Right cardiac atrium (tissue), 5 donors: ENCODE data around the gene FAM13C. TPM values are rescaled to one million over a fixed set of nuclear protein-coding genes. Genes with fewer than 3 reads are reported as not detected.

ENCODE experiments used
- ATAC-seq, 2 donors: fragments of 200-7000 bp; cut with Tn5 transposase; one replicate each; pipeline versions ENCODE4 v1.8.0 to v1.9.1; 2020; ENCODE audit warnings: moderate library complexity in 2 of 2, mild to moderate bottlenecking in 1 of 2
- DNase-seq, 3 donors: peaks; one replicate each; pipeline ENCODE4 v3.0.0-alpha.2; 2020
- H3K27ac ChIP-seq: one replicate; pipeline ENCODE4 v1.5.1; 2013; ENCODE audit warnings: mild to moderate bottlenecking, low read length, control low read depth, moderate library complexity
- H3K27me3 ChIP-seq: one replicate; pipeline ENCODE4 v1.6.1; 2013; ENCODE audit not compliant: control insufficient read depth, insufficient read depth
- H3K4me1 ChIP-seq: one replicate; pipeline ENCODE4 v1.6.1; 2013; ENCODE audit warnings: low read length; ENCODE audit not compliant: control insufficient read depth, insufficient read depth
- H3K4me3 ChIP-seq: one replicate; pipeline ENCODE4 v1.5.1; 2013; ENCODE audit warnings: low read length, control low read depth
- H3K9me3 ChIP-seq: one replicate; pipeline ENCODE4 v1.6.1; 2013; ENCODE audit warnings: low read length; ENCODE audit not compliant: control insufficient read depth
- WGBS: extraction: QIAGEN DNeasy Blood & Tissue Kit; methylation state at CpG from one replicate; pipeline ENCODE4 v1.1.7; 2013; 5-methylcytosine and 5-hydroxymethylcytosine counted together
- intact Hi-C, 4 donors: fragments of 100-400 bp; cut with DNase I; formaldehyde crosslinking; loops; one replicate each; pipeline versions ENCODE4 v1.11.0 to v1.14.0; 2022 to 2023
- polyA plus RNA-seq: library from polyadenylated mRNA; stranded (reverse); fragments of 200-250 nt; gene quantifications from one replicate; pipeline ENCODE4 v1.2.3, GENCODE V29; 2013
- total RNA-seq, 4 donors: library from RNA; stranded (reverse); fragmentation: NEBNext Ultra II Directional; extraction: Animal tissue kit (Norgen Biotek cat#: 25700); gene quantifications; one replicate each; pipeline ENCODE4 v1.2.1, GENCODE V29; 2021
- donor health status: healthy with polysubstance abuse.
- donor health status: DM: no; HTN: yes; CAD: no.
- donor health status: DM: no; HTN: no; CAD: no.
- donor health status: DM: no; HTN: yes; CAD: no; lungs with severe emphysema.
- donor health status: DM: yes; HTN: yes; CAD: no.

The FAM13C gene
- total and polyA plus RNA-seq, 5 donors: 3.2 to 6.8 (median 5.3) TPM

DNA sequence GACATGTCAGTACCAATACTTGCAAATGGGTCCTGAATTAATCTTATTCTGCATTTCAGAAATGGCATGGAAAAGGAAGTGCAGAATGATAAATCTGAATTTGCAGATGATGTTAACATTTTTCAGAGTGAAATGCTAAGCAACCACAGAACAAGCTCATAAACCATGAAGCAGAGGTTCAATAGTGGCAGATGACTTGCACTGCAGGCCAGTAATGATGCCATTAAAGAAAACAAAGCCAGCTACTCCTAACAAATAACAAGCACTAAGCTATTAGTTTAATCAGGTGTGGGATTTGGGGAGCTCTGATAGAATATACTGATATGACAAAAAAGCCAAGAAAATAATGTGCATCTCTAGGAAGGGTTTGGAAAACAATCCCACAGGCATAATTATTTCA lies 85.4 kb downstream of the FAM13C start:
- ATAC-seq: no peak
- Histone ChIP-seq H3K4me3 (no peak overlapping the region), H3K27me3 (no peaks in the 10 kb centered on the region), H3K27ac (no peak overlapping the region), H3K4me1 (no peaks in the 10 kb centered on the region), H3K9me3 (no peaks in the 10 kb centered on the region)
- intact Hi-C loops: no loop called here
- no peak for DNase-seq

DNA sequence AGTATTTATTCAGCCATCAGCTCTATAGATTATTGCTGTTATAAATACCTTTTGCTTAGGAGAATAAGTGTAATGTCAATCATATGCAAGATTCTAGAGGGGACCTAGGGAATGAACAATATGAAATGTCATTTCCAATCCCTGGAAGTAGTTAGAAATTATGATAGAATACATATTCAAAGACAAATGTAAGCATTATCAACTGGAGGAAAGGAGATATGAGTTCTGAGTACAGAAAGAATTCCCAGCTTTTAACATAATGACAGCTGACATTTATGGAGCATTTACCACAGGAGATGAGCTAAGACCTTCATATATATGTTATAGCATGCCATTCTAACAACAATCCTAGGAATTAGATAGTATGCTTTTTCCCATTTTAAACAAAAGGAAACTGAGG lies 86.2 kb downstream of the FAM13C start:
- no peaks in the 10 kb centered on the region for H3K27me3 ChIP-seq
- H3K4me1 ChIP-seq: no peaks in the 10 kb centered on the region
- DNase-seq (no peak), ATAC-seq (no peak)
- intact Hi-C loops: no loop called here
- no peak overlapping the region for H3K27ac ChIP-seq
- H3K4me3 ChIP-seq: no peak overlapping the region
- H3K9me3 ChIP-seq: no peaks in the 10 kb centered on the region

DNA sequence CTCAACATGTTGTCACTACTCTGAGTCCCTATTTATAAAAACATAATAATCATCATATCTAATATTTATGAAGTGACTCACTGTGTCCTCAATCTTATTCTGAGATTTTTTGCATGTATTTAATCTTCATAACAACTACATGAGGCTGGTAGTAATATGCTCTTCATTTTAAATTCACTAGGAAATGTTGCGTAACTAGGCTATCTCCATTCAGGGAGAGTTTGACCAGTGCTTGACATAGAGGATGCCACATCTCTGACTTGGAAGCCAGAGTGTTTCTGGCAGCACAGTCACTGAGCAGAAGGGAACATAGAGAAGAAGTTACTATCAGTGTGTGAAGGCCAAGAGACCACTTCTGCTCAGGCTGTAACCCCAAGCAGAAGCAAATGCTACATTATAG lies 88.9 kb downstream of the FAM13C start:
- ATAC-seq (peak in 1 of 2 donors; percentile 43), DNase-seq (no peak)
- Histone ChIP-seq H3K27me3 (no peaks in the 10 kb centered on the region), H3K9me3 (no peaks in the 10 kb centered on the region), H3K27ac (no peak overlapping the region), H3K4me1 (no peaks in the 10 kb centered on the region), H3K4me3 (no peak overlapping the region)
- intact Hi-C loops: no loop called here
- 65% methylated on average over 1 of the region's 1 CpG for WGBS

DNA sequence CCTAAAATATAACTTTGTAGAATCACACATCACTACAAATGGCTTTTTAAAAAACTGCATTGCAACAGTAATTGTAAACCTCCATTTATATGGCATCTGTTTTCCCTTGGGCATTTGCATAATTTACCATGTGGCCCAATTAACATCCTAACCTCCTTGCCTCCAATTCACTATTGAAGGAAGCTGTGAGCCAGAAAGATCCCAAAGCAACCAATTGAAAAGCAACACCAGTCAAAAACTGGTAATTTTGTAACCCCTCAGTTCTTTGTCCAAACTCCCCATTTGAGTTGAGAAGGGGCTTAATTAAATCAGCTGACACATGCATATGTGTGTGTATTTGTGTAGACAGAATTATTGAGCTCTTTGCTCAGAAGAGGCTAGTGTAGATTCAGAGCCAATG lies 90.3 kb downstream of the FAM13C start:
- no peaks in the 10 kb centered on the region for H3K4me1 ChIP-seq
- ATAC-seq (no peak), DNase-seq (no peak)
- H3K4me3 ChIP-seq: no peak overlapping the region
- intact Hi-C loops: no loop called here
- H3K27ac ChIP-seq: no peak overlapping the region
- H3K9me3 ChIP-seq: no peaks in the 10 kb centered on the region
- H3K27me3 ChIP-seq: no peaks in the 10 kb centered on the region

DNA sequence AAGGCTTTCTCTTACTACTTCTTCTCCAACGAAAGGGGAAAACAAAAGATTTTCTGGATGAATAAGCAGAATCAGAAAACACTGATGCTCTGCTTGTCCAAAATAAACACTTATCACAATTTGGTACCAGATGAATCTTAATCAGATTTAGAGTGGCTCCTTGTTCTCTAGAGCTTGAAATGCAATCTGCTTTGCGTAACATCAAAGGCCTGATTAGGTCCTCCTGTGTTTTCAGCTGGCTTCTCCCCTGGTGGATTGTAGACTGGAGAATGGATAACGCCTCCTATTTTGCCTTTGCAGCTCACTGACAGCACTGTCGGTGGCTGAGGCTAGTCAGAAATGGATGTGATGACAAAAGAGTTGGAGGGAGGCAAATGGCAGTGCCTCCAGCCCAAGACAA lies 91.2 kb downstream of the FAM13C start:
- Histone ChIP-seq H3K4me1 (no peaks in the 10 kb centered on the region), H3K4me3 (no peak overlapping the region), H3K9me3 (no peaks in the 10 kb centered on the region), H3K27me3 (no peaks in the 10 kb centered on the region), H3K27ac (no peak overlapping the region)
- ATAC-seq (no peak), DNase-seq (no peak)
- intact Hi-C loops: no loop called here
- 65% methylated on average over 4 of the region's 4 CpGs for WGBS

DNA sequence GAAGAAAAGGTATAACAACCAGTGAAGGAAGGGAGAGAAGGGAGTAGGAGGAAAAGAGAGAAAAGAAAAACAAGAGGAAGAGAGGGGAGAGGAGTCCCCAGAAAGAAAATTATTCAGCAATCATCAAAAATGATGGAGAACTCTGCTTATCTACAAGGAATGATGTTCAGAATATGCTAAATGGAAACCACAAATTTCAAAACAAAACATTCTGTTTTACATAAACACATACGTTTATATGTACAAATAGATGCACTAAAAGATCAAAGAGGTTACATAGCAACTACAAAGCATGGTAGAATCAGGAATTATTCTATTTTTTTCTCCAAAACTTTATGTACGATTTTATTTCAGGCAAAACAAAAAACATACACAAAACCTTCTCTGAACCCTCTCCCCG lies 91.9 kb downstream of the FAM13C start:
- H3K9me3 ChIP-seq: no peaks in the 10 kb centered on the region
- WGBS: 91% methylated on average over 3 of the region's 3 CpGs
- ATAC-seq (no peak), DNase-seq (no peak)
- intact Hi-C loops: no loop called here
- H3K4me1 ChIP-seq: no peaks in the 10 kb centered on the region
- H3K4me3 ChIP-seq: no peak overlapping the region
- H3K27me3 ChIP-seq: no peaks in the 10 kb centered on the region
- no peak overlapping the region for H3K27ac ChIP-seq

DNA sequence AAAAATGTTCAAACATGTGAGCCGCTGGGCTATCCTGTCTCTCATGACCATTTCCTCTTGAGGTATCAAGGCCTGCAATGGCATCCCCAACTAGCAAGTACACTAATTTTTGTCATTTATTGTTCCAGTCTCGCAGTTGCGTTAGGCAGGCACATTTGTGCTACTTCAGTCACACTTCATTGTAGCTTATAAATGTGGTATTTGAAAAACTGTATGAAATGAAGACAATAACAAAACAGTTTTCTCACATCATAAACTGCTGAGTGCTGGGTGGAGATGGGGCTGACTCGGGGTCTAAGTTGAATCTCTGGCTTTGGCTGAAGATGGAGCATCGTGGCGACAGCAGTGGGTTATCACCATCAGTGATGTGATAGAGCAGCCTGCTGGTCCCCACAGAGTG lies 92.7 kb downstream of the FAM13C start:
- intact Hi-C loops: loop anchor here in 1 of 4 donors (5.0 kb wide), 1 partner anchor 298 kb away; no protein-coding TSS in a partner anchor
- no peaks in the 10 kb centered on the region for H3K27me3 ChIP-seq

DNA sequence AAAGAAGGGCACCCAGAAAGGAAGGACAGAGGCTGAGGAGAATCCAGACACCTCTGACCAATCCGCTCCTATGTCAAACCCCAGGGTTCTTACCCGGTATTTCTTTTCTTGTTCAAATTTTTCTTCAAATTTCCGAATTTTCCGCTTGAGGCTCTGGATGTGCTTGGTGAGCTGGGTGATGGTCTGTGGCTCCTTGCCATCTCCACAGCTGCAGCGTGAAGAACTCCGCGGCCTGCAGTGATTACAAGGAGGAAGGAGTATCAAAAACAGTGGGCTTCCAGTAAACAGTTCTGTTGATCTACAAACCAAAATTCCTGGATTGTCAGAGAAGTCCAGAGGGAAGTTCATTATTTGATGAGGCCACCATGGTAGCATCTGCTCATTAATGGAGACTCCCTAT lies 93.9 kb downstream of the FAM13C start:
- no peak for ATAC-seq
- intact Hi-C loops: loop anchor here in 1 of 4 donors (5.0 kb wide), 1 partner anchor 299 kb away; no protein-coding TSS in a partner anchor
- H3K4me3 ChIP-seq: no peak overlapping the region
- DNase-seq: no peak
- no peak overlapping the region for H3K27ac ChIP-seq
- no peaks in the 10 kb centered on the region for H3K27me3 ChIP-seq
- no peaks in the 10 kb centered on the region for H3K9me3 ChIP-seq
- 88% methylated on average over 7 of the region's 7 CpGs for WGBS
- no peaks in the 10 kb centered on the region for H3K4me1 ChIP-seq

More for the DNA sequence above, 92.7 kb downstream of the FAM13C start:
- ATAC-seq: no peak
- H3K9me3 ChIP-seq: no peaks in the 10 kb centered on the region
- DNase-seq: no peak
- H3K4me3 ChIP-seq: no peak overlapping the region
- 94% methylated on average over 6 of the region's 6 CpGs for whole genome bisulfite sequencing
- no peak overlapping the region for H3K27ac ChIP-seq
- no peaks in the 10 kb centered on the region for H3K4me1 ChIP-seq

DNA sequence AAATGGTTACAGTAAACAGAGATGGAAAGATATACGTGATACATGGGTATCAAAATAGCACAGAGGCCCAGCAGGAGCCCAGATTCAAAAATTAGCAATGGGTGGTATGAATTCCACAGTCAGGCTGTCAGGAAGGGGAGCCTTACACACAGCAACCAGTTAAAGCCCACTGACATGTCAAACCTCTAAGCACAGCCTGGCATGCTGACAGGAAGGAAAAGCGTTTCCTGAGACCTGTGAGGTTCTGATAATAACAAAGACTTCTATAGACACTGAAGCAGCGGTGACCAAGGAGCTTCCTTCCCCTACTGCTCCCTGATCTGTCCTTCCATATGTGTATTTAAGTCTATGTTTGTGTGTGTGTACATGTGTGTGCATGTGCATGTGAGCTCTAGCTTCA lies 96.0 kb downstream of the FAM13C start:
- H3K27ac ChIP-seq: no peak overlapping the region
- ATAC-seq (peak in 1 of 2 donors; percentile 14), DNase-seq (no peak)
- 32% methylated on average over 3 of the region's 3 CpGs for WGBS
- intact Hi-C loops: loop anchor here in 1 of 4 donors (5.0 kb wide), 1 partner anchor 301 kb away; no protein-coding TSS in a partner anchor
- no peaks in the 10 kb centered on the region for H3K9me3 ChIP-seq
- no peaks in the 10 kb centered on the region for H3K27me3 ChIP-seq
- no peak overlapping the region for H3K4me3 ChIP-seq
- no peaks in the 10 kb centered on the region for H3K4me1 ChIP-seq

DNA sequence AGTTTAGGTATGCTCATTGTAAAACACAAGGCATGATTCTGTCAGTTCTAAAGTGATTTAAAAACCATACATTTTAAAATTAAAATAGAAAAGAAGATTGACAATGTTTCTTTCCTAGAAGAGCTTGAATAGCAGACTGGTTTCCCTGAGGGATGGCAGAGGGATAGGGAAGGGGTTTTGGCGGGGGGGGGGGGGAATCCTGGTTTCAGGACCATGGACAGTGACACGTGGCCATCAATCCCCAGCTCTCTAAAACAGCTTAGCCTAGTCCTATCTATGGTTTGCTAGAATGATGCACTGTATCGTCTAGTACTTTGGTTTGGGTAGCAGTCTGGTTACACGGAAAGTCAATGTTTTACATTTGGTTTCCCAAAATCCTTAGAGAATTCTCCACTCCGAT lies 97.2 kb downstream of the FAM13C start:
- no peaks in the 10 kb centered on the region for H3K4me1 ChIP-seq
- H3K4me3 ChIP-seq: no peak overlapping the region
- no peaks in the 10 kb centered on the region for H3K9me3 ChIP-seq
- no peak for DNase-seq
- no peaks in the 10 kb centered on the region for H3K27me3 ChIP-seq
- intact Hi-C loops: loop anchor here in 1 of 4 donors (5.0 kb wide), 1 partner anchor 302 kb away; no protein-coding TSS in a partner anchor
- 51% methylated on average over 5 of the region's 5 CpGs for WGBS
- H3K27ac ChIP-seq: no peak overlapping the region
- no peak for ATAC-seq

DNA sequence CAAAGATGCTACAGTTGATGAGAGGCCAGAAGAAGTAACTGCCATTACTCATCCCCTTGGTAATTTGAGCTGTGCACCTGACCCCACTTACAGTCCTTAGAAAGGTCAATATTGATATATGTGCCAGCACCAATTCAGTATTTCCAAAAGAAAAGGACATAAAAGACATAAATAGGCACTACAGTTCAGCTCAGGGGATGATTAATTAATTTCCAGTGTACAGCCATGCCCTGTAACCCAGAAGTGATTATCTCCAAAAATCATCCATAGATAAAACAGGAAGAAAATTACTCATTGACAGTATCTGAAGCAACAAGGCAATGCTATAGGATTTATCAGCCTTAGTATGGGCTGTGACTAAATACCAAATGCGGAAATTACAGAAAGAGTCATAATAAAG lies 103.5 kb downstream of the FAM13C start:
- Histone ChIP-seq H3K4me1 (no peaks in the 10 kb centered on the region), H3K27ac (no peak overlapping the region), H3K27me3 (no peaks in the 10 kb centered on the region), H3K4me3 (no peak overlapping the region), H3K9me3 (no peaks in the 10 kb centered on the region)
- no peak for DNase-seq
- intact Hi-C loops: no loop called here
- WGBS: 94% methylated on average over 1 of the region's 1 CpG
- ATAC-seq: no peak

DNA sequence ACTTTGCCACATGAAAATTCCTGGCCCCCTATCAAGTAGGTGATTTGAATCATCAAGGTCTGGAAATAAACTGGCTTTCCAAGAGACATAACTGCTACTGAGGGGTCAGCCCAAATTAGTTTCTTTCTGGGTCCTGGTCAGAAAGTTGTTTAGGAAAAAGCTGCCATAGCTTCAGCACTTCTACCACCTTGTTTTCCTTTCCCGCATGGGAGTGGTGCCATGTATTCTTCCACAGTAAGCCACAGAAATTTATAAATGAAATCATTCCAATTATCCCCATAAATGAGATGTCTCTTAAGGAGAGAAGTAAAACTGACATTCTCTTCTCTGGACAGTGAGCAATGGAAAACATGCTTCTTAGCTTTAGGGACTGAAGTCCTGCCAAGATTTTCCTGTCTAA lies 105.1 kb downstream of the FAM13C start:
- no peaks in the 10 kb centered on the region for H3K4me1 ChIP-seq
- no peak for ATAC-seq
- DNase-seq: no peak
- H3K9me3 ChIP-seq: no peaks in the 10 kb centered on the region
- WGBS: 95% methylated on average over 1 of the region's 1 CpG
- intact Hi-C loops: no loop called here
- no peak overlapping the region for H3K4me3 ChIP-seq
- H3K27me3 ChIP-seq: no peaks in the 10 kb centered on the region
- no peak overlapping the region for H3K27ac ChIP-seq
